ENCODE data around the gene CA12. TPM values are rescaled to one million over a fixed set of nuclear protein-coding genes. Genes with fewer than 3 reads are reported as not detected.

Gene CA12
- total RNA-seq, 4 donors from 2014 or later: 126 to 156 (median 143) TPM

DNA sequence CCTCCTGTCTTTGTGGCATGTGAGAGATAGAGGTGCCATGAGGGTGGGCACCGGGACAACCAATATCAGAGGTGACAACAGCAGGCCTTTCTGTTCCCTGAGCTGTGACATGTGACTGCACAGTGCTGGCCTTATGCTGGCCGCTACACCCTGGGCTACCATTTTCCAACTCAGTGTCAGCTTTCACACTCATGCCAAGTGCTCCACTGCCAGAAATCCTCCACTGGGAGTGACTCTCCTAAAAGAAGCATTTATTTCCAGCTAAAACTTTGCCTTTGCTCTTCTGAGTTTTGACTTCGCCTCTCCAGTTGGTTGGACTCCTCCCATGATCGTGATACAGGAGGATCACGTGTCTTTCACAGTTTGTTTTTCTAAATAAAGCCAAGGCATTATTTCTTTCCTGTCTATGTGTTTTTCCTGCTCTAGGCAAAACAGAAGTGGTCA lies 31.4 kb downstream of the CA12 start:
- no peak overlapping the region for H3K4me3 ChIP-seq
- H3K36me3 ChIP-seq: peaks cover 0 to 16% (median 3%) of the 10 kb centered on the region in 3 donors
- no peak for DNase-seq
- intact Hi-C loops (cut with DNase I): no loop called here
- no peaks in the 10 kb centered on the region for H3K27me3 ChIP-seq
- no peaks in the 10 kb centered on the region for H3K9me3 ChIP-seq
- peaks cover 43 to 100% (median 62%) of the 10 kb centered on the region in 3 donors for H3K4me1 ChIP-seq
- 23 to 26% methylated on average over 4 to 5 of the region's 5 CpGs for WGBS, 2 donors
- TF ChIP-seq, protein P1, sequence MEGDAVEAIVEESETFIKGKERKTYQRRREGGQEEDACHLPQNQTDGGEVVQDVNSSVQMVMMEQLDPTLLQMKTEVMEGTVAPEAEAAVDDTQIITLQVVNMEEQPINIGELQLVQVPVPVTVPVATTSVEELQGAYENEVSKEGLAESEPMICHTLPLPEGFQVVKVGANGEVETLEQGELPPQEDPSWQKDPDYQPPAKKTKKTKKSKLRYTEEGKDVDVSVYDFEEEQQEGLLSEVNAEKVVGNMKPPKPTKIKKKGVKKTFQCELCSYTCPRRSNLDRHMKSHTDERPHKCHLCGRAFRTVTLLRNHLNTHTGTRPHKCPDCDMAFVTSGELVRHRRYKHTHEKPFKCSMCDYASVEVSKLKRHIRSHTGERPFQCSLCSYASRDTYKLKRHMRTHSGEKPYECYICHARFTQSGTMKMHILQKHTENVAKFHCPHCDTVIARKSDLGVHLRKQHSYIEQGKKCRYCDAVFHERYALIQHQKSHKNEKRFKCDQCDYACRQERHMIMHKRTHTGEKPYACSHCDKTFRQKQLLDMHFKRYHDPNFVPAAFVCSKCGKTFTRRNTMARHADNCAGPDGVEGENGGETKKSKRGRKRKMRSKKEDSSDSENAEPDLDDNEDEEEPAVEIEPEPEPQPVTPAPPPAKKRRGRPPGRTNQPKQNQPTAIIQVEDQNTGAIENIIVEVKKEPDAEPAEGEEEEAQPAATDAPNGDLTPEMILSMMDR (IDR thresholded peaks at IDR 0.05): no peak
- TF ChIP-seq POLR2A (IDR thresholded peaks at IDR 0.05): no peak
- peak overlapping the region; percentile 80 to 88 (median 84) for H3K27ac ChIP-seq

DNA sequence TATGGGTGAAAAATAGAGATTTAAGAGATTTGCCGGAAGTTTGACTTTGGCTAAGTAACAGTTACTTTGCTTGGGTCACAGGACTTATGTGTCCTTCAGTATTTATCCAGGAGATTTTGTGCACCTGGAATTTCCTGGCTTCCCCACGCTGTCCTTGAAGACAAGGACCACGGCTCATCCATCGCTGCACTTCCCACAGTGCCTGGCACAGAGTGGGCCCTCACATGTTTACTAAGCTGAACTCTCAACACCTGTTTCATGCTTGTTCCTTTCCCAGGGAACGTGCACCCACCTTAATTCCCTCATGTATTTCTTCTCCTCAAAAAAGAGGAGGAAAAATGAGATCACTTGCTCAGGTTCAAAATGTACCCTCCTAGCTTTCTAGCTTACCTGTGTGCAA lies 32.0 kb downstream of the CA12 start:
- WGBS, 2 donors: 68 to 75% methylated on average over 5 of the region's 5 CpGs
- H3K27ac ChIP-seq: peak overlapping the region; percentile 80 to 88 (median 84)
- H3K27me3 ChIP-seq: no peaks in the 10 kb centered on the region
- no peak for DNase-seq
- H3K4me1 ChIP-seq: peaks cover 39 to 100% (median 60%) of the 10 kb centered on the region in 3 donors
- peaks cover 0 to 18% (median 6%) of the 10 kb centered on the region in 3 donors for H3K36me3 ChIP-seq
- intact Hi-C loops (cut with DNase I): no loop called here
- TF ChIP-seq, protein P1 (IDR thresholded peaks at IDR 0.05): no peak
- no peak for TF ChIP-seq POLR2A (IDR thresholded peaks at IDR 0.05)
- no peak overlapping the region for H3K4me3 ChIP-seq
- no peaks in the 10 kb centered on the region for H3K9me3 ChIP-seq

DNA sequence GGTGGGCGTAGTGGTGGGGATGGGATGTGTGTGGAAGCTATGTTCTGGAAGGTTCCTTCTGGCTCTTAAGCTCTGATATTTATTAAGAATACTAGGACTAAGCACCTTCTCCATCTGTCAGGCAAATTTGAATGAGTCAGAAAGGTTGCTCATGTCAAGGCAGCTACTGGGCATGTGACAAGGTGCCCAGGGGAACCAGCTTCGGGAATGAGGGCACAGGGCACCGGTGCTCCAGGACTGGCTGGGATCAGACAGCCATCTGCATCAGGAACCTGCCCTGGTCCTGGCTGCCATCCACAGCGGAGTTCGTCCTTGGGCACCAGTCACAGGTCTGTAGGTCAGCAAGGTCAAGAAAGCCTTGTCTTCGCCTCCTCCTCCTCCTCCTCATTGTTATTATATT lies 32.5 kb downstream of the CA12 start:
- Histone ChIP-seq H3K36me3 (peaks cover 0 to 23% (median 6%) of the 10 kb centered on the region in 3 donors), H3K9me3 (no peaks in the 10 kb centered on the region), H3K27me3 (no peaks in the 10 kb centered on the region), H3K4me1 (peaks cover 39 to 99% (median 60%) of the 10 kb centered on the region in 3 donors), H3K4me3 (no peak overlapping the region), H3K27ac (peak overlapping the region; percentile 80 to 88 (median 84))
- intact Hi-C loops (cut with DNase I): no loop called here
- TF ChIP-seq POLR2A (IDR thresholded peaks at IDR 0.05): no peak
- TF ChIP-seq, protein P1 (IDR thresholded peaks at IDR 0.05): no peak
- no peak for DNase-seq
- WGBS, 2 donors: 32 to 71% methylated on average over 5 of the region's 6 CpGs

DNA sequence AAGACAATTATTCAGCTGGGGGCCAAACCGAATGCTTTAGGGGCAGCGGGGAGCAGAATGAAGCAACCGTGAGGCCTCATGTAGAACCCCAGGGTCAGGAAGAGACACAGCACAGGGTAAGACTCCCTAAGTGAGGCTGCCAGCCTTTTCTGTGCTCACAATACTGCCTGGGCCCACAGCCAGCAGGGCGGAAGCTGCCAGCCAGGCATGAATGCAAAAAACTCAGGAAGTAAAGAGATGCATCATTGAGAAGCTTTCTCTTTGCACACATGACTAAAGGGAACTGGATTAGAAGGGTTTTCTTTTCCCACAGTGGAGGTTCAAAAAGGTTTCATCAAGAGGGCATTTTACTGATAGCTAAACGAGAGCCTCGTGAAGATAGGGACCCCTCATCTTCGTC lies 33.3 kb downstream of the CA12 start:
- Histone ChIP-seq H3K36me3 (peaks cover 0 to 31% (median 6%) of the 10 kb centered on the region in 3 donors), H3K27ac (peak overlapping the region; percentile 80 to 88 (median 84)), H3K9me3 (no peaks in the 10 kb centered on the region), H3K4me3 (no peak overlapping the region), H3K27me3 (no peaks in the 10 kb centered on the region), H3K4me1 (peaks cover 39 to 91% (median 60%) of the 10 kb centered on the region in 3 donors)
- 25 to 45% methylated on average over 7 of the region's 7 CpGs for WGBS, 2 donors
- no peak for DNase-seq
- intact Hi-C loops (cut with DNase I): no loop called here
- TF ChIP-seq, protein P1 (IDR thresholded peaks at IDR 0.05): no peak
- peak in 1 of 4 donors; percentile 52 for TF ChIP-seq POLR2A (IDR thresholded peaks at IDR 0.05)

DNA sequence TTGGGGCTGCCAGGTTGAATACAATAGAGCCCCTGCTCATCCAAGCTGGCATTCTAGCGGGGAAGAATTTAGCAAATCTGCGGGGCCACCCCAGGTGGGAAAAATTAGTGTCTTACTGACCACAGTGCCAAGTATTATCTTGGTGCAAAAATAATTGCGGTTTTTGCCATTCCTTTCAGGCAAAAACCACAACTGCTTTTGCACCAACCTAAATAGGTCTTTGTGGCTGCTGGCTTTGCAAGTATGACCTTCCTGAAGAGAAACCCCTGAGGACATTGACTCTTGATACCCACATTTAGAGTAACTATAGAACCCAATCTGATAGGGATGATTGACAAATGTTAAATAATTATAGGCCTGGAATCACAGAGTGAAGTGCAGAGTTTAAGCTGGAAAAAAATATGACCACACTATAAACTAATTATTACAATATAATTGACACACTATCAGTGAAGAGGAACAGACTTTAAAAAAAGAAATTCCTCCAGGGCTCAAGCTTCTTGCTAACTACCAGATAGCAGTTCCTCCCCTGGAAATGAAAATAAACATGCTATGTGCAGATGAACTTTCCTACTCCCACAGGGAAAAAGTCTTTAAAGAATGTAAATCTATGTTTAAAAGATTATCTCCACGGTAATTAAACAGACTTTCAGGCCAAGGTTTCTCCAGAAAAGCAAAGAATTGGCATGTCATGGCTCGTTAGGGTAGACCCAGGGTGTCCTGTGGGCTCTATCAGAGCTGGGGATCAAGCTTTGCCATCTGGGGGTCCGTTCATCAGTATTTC lies 34.4 kb downstream of the CA12 start:
- WGBS, 2 donors: 34 to 49% methylated on average over 6 of the region's 6 CpGs
- intact Hi-C loops (cut with DNase I): no loop called here
- TF ChIP-seq POLR2A (IDR thresholded peaks at IDR 0.05): no peak
- TF ChIP-seq, protein P1 (IDR thresholded peaks at IDR 0.05): no peak
- H3K27me3 ChIP-seq: no peaks in the 10 kb centered on the region
- H3K4me3 ChIP-seq: no peak overlapping the region
- DNase-seq: no peak
- peaks cover 0 to 32% (median 6%) of the 10 kb centered on the region in 3 donors for H3K36me3 ChIP-seq
- peak overlapping the region; percentile 80 to 88 (median 84) for H3K27ac ChIP-seq
- peaks cover 39 to 80% (median 55%) of the 10 kb centered on the region in 3 donors for H3K4me1 ChIP-seq
- no peaks in the 10 kb centered on the region for H3K9me3 ChIP-seq

All from esophagus squamous epithelium (tissue), 5 donors.